Left forelimb (tissue), 1 donor: ENCODE data around the gene LMX1B.

Experiments
- DNase-seq: peaks from one replicate; pipeline ENCODE4 v3.0.0-alpha.2; 2018; ENCODE audit warnings: low spot score

The LMX1B gene

GRCh38 chr9:126618190-126618584, 4.5 kb downstream of the LMX1B start:
- no peak for DNase-seq

- DNase-seq: no peak
Observed at GRCh38 chr9:126618585-126619360, 5.0 kb downstream of the LMX1B start.

GRCh38 chr9:126619361-126620135, 5.8 kb downstream of the LMX1B start:
- no peak for DNase-seq

GRCh38 chr9:126620478-126620877, 6.8 kb downstream of the LMX1B start:
- DNase-seq: no peak

- no peak for DNase-seq
Observed at GRCh38 chr9:126621061-126621918, 7.6 kb downstream of the LMX1B start.

GRCh38 chr9:126621919-126622735, 8.4 kb downstream of the LMX1B start:
- no peak for DNase-seq

GRCh38 chr9:126623314-126623666, 9.6 kb downstream of the LMX1B start:
- no peak for DNase-seq

GRCh38 chr9:126623667-126624478, 10.1 kb downstream of the LMX1B start:
- no peak for DNase-seq

- no peak for DNase-seq
Observed at GRCh38 chr9:126624479-126624826, 10.7 kb downstream of the LMX1B start.

- DNase-seq: no peak
Observed at GRCh38 chr9:126624912-126625311, 11.2 kb downstream of the LMX1B start.

- no peak for DNase-seq
Observed at GRCh38 chr9:126625329-126626126, 11.8 kb downstream of the LMX1B start.

- DNase-seq: no peak
Observed at GRCh38 chr9:126626127-126626925, 12.6 kb downstream of the LMX1B start.

GRCh38 chr9:126626926-126627233, 13.2 kb downstream of the LMX1B start:
- DNase-seq: no peak

GRCh38 chr9:126628146-126628545, 14.4 kb downstream of the LMX1B start:
- no peak for DNase-seq

- DNase-seq: no peak
Observed at GRCh38 chr9:126628969-126629674, 15.4 kb downstream of the LMX1B start.

GRCh38 chr9:126630458-126631237, 16.9 kb downstream of the LMX1B start:
- no peak for DNase-seq

GRCh38 chr9:126631254-126631653, 17.5 kb downstream of the LMX1B start:
- DNase-seq: no peak
